NB4 (cell line): ENCODE results near the gene WNK1.
"Not testable (repeated sequence)": the region's sequence is repeated elsewhere in the genome, so short reads cannot be mapped to it uniquely, and the experiment has no call there.

Experiments used
- DNase-seq: peaks from one replicate; pipeline ENCODE4 v3.0.0; 2010; ENCODE audit warnings: low read depth
- H3K4me3 ChIP-seq: one replicate; pipeline ENCODE4 v1.5.1; 2011; ENCODE audit warnings: mild to moderate bottlenecking, low read depth, low read length, moderate library complexity
- MYC ChIP-seq: IDR thresholded peaks from 2 replicates; pipeline ENCODE4 v1.6.1; 2011; ENCODE audit warnings: low read depth, low read length
- POLR2A ChIP-seq: IDR thresholded peaks from 2 replicates; pipeline ENCODE4 v1.6.1; 2011; ENCODE audit warnings: mild to moderate bottlenecking; ENCODE audit not compliant: insufficient read length; ENCODE audit errors: extremely low read depth
- TF ChIP-seq, protein P1 (sequence below): IDR thresholded peaks from one replicate; pipeline ENCODE4 v1.5.1; 2012; ENCODE audit warnings: low read depth, low read length
- TF ChIP-seq, protein P2 (sequence below): IDR thresholded peaks from 2 replicates; pipeline ENCODE4 v1.6.1; 2011; ENCODE audit warnings: low read depth, low read length

WNK1 gene

DNA sequence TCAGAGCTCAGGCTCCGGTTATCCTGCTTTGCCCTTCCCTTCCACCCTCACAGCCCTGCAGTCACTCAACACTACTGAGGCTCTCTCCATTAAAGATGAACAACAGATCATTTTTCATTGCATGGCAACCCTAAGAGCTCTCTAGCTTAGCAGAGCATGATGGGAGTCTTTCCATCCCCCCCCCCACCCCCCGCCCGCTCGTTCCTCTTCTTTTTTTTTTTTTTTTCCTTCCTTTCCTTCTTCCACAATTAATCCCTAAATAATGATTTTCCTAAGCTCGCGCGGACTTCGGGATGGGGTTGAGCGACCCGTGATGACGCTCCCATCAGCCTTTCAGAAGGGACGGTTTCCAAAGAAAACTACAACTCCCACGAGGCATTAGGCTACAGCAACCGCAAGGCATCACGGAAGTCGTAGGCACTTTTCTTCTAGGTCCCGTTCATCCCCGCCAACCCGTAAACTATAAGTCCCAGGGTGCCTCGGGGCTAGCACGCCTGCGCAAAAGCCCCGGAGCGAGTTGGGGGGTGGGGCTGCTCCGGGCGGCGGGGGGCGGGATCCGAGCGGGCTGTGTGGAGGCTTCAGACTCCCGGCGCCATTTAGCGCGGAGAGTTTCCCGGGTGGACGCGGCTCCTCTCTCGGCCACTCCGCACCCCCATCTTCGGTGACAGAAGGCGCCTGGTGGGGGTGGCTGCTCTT is at the start of gene WNK1:
TSS of gene WNK1 (plus strand) at position 581 of the 696 bp plus-strand sequence. CDS start 987 bp downstream, outside the sequence.
- peak; percentile 97 for DNase-seq
- TF ChIP-seq, protein P1, sequence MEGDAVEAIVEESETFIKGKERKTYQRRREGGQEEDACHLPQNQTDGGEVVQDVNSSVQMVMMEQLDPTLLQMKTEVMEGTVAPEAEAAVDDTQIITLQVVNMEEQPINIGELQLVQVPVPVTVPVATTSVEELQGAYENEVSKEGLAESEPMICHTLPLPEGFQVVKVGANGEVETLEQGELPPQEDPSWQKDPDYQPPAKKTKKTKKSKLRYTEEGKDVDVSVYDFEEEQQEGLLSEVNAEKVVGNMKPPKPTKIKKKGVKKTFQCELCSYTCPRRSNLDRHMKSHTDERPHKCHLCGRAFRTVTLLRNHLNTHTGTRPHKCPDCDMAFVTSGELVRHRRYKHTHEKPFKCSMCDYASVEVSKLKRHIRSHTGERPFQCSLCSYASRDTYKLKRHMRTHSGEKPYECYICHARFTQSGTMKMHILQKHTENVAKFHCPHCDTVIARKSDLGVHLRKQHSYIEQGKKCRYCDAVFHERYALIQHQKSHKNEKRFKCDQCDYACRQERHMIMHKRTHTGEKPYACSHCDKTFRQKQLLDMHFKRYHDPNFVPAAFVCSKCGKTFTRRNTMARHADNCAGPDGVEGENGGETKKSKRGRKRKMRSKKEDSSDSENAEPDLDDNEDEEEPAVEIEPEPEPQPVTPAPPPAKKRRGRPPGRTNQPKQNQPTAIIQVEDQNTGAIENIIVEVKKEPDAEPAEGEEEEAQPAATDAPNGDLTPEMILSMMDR, result no peak
- TF ChIP-seq MYC, result peak; percentile 70
- TF ChIP-seq, protein P2, sequence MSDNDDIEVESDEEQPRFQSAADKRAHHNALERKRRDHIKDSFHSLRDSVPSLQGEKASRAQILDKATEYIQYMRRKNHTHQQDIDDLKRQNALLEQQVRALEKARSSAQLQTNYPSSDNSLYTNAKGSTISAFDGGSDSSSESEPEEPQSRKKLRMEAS, result peak; percentile 30; the same call in 1 of the 2 replicates
- TF ChIP-seq POLR2A, result peak; percentile 77

DNA sequence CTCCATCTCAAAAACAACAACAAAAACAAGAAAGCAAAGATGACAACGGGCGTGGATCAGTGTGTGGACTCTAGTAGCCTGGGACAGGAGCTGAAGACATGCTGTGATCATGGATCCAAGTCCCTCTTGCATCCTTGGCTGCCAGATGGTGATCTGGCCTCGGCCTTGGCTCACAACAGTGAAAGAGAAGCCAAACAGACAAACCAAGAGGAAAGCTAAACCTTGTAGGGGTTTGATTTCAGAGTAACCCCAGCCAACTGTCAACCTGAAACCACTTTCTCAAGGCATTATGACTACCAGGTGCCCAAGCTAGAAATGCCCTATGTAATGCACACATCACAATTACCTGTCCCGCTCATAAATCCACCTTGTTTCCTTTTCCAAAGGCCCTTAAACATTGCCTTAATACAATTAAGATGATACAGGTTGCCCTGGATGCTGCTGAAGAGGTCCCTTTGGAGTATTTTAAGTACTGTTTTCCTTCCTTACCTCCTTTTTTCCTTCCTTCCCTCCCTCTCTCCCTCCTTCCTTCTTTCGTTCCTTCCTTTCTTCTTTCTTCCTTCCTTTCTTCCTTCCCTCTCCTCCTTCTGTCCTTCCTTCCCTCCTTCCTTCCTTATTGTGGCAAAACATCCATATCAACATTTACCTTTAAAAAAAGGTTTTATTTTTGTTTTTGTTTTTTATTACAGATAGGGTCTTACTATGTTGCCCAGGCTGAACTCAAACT is 47.7 kb upstream of the WNK1 start:
- DNase-seq, result no peak
- H3K4me3 ChIP-seq, result no peak overlapping the region
- TF ChIP-seq, protein P1, result no peak

More for the DNA sequence above, at the start of gene WNK1:
- peak within 1 kb of the TSS; percentile 86 for H3K4me3 ChIP-seq

DNA sequence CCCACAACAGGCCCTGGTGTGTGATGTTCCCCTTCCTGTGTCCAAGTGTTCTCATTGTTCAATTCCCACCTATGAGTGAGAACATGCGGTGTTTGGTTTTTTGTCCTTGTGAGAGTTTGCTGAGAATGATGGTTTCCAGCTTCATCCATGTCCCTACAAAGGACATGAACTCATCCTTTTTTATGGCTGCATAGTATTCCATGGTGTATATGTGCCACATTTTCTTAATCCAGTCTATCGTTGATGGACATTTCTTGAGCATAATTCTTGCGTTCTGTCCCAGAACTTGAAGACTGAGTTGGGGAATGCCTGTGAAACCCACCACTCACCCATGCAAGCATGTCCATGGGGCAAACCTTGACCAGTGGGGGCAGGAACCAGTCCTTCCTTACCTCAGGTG is 44.3 kb upstream of the WNK1 start:
- not testable (repeated sequence) for DNase-seq, H3K4me3 ChIP-seq

DNA sequence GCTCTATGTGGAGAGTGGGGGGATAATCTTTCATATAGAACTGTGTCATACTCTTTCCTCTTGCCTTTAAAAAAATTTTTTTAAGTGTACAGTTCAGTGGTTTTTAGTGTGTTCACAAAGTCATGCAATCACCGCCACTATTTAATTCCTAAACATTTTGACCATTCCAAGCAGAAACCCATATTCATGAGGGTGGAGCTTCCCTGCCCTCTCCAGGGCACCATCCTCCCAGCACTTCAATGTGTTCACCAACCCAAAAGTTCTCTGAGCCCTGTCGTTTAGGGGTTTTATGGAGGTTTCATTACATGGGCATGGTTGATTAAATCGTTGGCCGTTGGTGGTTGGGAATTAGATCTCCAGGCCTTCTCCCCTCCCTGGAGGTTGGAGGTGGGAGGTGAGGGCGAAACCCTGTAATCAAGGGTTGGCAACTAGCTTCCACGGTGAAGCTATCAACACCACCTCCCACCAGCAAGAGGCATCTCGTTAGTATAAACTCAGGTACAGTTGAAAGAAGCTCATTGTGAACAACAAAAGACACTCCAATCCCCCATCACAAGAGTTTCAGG is 42.8 kb upstream of the WNK1 start:
- H3K4me3 ChIP-seq, result no peak overlapping the region
- TF ChIP-seq, protein P2, result no peak
- TF ChIP-seq POLR2A, result no peak
- TF ChIP-seq, protein P1, result no peak
- no peak for TF ChIP-seq MYC
- DNase-seq, result no peak

DNA sequence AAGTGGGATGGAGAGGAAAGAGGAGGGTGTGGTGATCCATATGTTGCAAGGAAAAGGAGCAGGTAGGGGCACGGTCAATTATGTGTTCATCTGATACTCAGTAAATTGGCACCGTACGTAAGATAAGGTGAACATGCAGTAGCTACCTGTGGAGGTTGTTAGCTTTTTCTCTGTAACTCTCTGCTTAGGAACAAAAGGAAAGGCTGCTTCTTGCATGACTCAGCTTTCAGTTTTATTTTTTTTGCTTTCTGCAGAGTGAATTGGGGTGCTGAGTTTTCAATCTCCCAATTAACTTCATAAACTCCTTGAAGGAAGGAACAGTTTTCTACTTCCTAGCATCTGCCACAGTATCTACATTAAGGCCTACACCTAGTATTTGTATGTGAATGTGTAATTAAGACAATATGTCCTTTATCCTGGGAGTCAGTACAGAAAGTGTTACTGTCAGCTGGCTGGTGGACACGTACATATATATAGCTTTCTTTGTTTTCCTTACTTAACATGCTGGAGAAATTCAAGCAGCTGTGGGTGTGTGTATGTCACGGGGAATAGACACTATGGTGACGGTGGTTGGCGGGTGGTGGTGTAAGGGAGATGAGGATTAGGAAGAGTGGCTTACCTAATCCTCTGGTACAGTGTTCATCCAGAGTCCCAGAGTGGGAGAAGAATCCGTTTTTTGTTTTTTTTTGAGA is 40.1 kb upstream of the WNK1 start:
- H3K4me3 ChIP-seq, result no peak overlapping the region
- no peak for DNase-seq
- TF ChIP-seq, protein P1, result no peak
- TF ChIP-seq POLR2A (no peak), MYC (no peak)
- TF ChIP-seq, protein P2, result no peak

DNA sequence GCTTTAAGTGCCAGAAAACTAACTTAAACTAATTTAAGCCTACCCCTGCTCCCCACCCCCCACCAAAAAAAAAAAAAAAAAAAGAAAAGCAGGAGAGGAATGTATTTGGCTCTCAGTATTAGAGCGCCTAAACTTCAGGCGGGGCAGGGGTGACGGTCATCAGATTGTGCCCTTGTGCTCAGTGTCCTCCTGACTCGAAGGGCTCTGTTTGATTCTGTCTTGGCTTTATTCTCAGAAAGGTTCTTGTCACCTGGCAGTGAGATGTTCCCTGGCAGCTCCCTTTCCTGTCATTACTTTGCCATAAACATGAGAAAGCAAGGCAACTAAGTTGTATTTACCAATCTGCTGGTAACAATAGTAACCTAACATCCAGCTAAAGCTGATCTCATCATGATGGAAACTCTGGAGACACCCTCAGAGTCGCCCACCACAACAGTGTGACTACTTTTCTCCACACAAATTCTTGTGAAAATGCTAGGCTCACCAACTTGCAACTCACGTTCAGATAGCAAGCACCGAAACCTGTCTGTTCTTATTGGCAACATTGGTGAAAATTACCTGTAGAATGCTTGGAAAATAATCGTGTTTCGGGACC is 39.0 kb upstream of the WNK1 start:
- TF ChIP-seq, protein P2, result no peak
- TF ChIP-seq, protein P1, result no peak
- TF ChIP-seq MYC (no peak), POLR2A (no peak)
- DNase-seq, result no peak

More for the DNA sequence above, 39.0 kb upstream of the WNK1 start:
- no peak overlapping the region for H3K4me3 ChIP-seq
